HG03159 (cell line): ENCODE data around the gene SULF2.

Source experiments
- ATAC-seq: cut with Tn5 transposase; IDR thresholded peaks from one replicate; pipeline ENCODE4 v1.9.1; 2021; ENCODE audit warnings: mild to moderate bottlenecking, moderate library complexity; ENCODE audit not compliant: unreplicated experiment

Gene SULF2

DNA sequence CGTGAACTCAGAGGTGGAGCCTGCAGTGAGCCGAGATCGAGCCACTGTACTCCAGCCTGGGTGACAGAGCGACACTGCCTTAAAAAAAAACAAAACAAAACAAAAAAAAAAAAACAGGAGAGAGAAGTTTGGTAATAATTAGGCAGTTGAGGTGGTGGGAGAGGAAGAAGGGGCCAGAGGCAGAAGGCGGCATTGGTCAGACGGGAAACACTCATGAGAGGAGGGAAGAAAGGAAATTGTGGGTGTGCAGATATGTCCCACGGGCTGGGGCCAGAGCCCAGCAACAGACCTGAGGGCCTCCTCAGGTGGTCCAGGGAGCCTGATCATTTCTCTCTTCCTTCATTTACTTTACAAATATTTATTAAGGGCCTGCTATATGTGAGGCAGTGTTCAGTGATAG, 20.0 kb downstream of the SULF2 start:
- ATAC-seq: no peak

- no peak for ATAC-seq
Measured at GRCh38 chr20:47764154-47764733, 21.0 kb downstream of the SULF2 start.

- no peak for ATAC-seq
Measured at GRCh38 chr20:47762699-47763268, 22.5 kb downstream of the SULF2 start.

GRCh38 chr20:47761482-47762047, 23.7 kb downstream of the SULF2 start:
- no peak for ATAC-seq

GRCh38 chr20:47760686-47761481, 24.4 kb downstream of the SULF2 start:
- ATAC-seq: no peak

DNA sequence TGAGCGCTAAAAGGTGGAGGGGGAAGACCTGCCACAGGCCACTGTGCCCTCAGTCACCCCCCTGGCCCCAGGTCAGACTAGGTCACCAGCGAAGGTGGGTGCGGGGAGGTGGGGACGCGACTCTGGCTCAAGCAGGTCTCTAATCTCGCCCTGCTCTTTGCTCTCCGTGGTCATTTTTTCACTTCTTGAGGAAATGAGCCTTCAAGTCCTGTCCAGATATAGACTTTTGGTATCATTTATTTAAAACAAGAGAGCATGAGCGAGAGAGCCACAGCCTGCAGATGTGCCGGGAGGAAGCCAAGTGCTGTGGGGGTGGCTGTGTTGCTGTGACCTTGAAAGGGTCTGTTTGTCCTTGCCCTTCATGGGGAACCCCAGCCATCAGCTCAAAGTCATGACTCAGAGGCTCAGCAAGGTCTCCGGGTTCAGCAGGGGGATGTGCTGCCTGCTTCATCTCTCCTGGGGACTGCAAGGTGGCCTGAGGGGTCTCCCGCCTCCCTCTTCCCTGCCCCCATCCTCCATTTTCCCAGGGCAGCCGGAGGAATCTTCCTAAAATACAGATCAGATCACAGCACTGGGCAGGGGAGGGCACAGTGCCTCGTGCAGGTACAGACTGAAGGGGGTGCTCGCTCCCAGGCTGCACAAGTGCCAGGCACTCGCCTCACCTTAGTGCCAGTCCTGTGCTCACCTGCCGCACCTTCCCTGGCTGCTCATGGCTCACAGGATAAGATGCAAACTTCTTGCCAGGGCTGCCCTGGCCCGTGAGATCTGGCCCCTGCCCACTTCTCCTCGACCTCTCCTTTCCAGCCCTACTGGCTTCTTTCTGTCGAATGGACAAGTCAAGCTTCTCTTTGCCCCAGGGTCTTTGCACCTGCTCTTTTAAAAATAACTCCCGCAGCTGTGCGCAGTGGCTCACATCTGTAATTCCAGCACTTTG, 26.5 kb downstream of the SULF2 start:
- no peak for ATAC-seq

DNA sequence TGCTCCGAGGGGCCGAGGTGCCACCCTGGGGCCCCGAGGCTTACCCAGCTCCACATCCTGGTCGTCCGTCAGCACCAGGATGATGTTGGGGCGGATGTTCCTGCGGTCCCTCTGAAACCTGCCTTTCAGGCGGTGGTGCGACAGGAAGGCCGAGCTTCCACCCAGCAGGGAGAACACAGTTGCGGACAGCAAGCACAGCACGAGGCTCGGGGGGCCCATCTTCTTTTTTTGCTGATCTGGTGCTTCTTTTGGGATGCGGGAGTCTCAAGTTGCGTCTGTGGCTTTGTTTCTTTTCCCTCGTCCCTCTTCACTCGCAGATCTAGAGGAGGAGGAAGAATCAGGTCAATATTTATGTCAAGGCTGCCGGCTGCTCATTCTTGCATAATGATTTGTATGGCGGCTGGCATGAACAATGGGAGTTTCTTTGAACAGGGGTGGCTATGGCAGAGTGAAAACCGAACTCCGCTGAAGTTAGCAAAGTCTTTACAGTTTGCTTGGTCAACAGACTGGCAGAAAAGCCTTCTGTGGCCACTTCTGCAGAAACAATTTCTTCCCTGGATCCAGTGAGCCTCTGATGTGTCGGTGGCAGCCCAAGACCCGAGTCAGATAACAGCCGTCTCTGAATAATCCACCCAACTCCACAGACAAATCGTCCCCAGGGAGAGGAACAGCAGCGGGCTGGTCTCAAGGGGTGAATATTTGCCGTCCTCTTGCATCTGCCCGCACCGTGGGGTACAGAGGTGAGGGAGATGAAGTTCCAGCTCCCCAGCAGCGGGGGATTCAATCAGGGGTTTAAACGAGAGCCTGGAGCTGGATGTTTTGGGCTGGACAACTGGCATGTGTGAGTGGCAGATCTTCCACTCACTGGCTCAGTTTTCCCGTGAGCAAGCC, 27.9 kb downstream of the SULF2 start:
- ATAC-seq: no peak

GRCh38 chr20:47754946-47755652, 30.2 kb downstream of the SULF2 start:
- ATAC-seq: no peak

- ATAC-seq: no peak
Measured at GRCh38 chr20:47754388-47754715, 30.9 kb downstream of the SULF2 start.

GRCh38 chr20:47753576-47754387, 31.5 kb downstream of the SULF2 start:
- ATAC-seq: no peak

DNA sequence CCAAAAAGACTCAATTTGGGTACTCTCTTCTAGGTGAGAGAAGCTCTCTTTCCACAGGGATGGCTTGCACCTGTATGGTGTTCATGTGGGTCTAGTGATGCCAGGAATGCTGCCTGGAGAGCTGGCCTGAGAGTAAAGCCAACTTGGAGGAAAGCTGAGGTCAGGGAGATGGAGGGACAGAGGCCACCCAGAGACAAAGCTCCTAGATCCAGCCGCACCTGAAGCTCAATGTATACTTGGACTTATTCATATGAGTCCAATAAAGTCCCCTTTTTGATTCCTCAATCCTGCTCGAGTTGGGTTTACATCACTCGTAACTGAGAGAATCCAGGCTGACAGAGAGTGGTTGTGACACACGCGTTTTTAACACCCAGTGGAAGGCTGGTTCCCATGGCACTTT, 33.8 kb downstream of the SULF2 start:
- ATAC-seq: no peak

- no peak for ATAC-seq
Measured at GRCh38 chr20:47749339-47749738, 35.9 kb downstream of the SULF2 start.

DNA sequence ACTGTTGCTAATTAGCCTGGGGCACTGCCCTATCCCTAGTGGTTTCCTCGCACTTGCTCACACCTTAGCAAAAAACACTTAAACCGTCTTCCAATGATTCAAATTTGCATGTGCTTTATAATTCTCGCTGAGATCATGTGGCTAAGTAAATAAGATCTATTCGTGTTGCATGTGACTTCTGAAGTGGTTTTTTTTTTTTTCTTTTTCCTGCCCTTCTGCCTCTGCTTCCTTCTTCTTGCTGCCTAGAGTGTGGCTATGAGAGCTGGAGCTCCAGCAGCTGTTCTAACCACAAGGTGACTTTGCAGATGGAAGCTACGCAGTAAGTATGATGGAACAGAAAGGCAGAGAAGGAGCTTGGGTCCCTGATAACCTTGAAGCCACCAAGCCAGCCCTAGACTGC, 36.5 kb downstream of the SULF2 start:
- no peak for ATAC-seq

- no peak for ATAC-seq
Measured at GRCh38 chr20:47748069-47748468, 37.2 kb downstream of the SULF2 start.

- ATAC-seq: no peak
Measured at GRCh38 chr20:47747669-47748031, 37.6 kb downstream of the SULF2 start.

DNA sequence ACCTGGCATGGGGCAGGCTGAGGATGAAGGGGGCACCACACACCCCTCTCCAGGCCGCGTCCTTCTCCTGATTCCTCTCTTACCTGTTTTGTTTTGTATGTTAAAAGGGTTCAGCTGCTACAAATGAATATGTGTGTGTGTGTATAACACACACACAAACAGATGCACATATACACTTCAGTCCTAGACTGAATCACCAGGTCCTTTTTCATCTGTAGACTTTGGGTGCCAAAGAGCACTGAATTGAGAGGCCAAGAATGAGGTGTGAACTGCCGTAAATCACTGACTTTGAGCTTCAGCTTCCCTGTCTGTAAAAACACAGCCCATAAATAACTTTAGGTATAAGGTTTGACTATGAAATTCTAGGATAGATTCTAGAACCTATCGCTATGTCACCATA, 40.5 kb downstream of the SULF2 start:
- no peak for ATAC-seq

DNA sequence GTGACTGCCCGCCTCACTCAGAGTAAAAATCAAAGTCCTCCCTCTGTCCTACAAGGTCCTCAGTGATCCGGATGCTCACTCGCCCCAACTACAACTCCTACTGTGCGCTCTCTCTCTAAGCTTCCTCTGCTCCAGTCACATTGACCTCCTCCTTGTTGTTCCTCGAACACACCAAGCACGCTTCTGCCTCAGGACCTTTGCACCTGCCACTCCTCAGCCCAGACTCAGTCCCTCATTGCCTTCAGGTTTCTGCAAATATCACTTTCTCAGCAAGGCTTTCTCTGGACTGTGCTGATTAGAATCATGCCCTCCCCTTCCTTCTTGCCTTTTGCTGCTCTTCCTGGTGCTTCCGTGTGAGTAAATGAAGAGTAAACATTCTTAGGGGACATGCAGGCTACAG, 41.6 kb downstream of the SULF2 start:
- no peak for ATAC-seq

DNA sequence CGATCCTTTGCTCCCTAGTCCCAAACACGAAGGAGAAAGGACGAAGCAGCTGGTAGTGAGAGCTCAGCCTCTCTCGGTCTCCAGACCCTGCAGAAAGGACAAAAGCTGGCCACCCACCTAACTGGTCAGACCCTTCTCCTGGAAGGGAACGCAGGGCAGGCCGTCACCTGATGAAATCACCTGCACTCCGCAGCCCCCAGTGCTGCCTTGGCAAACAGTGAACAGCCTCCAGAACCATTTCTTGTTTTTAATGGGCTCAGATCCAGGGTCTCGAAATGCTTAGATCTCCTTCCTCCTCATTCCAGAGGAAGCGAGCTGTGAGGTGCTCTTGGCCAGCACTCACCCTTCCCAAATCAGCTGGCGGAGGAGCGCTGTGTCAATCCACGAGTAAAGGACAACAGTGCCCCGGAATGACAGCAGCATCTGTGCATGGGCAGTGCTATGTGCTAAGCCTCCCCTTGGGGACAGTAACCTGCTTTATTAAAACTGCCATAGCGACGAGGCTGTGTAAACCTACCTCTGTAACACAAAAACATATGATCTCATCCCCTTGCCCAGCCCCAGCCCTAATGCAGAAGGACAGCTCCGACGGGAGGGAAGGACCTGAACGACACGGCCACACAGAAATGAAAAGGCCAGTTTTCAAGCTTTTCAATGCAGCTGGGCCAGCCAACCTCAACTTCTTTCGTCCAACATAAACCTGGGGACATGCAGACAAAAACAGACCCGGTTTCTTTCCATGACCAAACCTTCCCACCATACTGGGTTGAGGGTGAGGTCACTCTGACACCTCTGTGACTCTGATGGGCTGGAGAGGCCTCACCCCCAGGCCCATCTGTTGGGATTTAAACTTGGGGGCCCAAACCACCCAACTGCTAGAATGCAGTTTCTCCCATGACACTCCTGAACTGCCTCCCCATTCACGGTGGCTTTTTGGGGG, 43.3 kb downstream of the SULF2 start:
- ATAC-seq: no peak
